Measurements from ENCODE around the gene ANKRD42.

- TF ChIP-seq CTCF (IDR thresholded peaks at IDR 0.05) (no peak), POLR2A (IDR thresholded peaks at IDR 0.05) (no peak)
These were observed 61.9 kb downstream of the ANKRD42 start for GRCh38 chr11:83255366-83255765.

Measured in thyroid gland (tissue), 4 donors.